HCT116 (cell line): ENCODE measurements around the gene DVL1. TPM values are rescaled to one million over a fixed set of nuclear protein-coding genes. Genes with fewer than 3 reads are reported as not detected.

Experiments
- ATAC-seq: fragments of 200-7000 bp; cut with Tn5 transposase; 2 replicates; pipeline ENCODE4 v1.9.1; 2020; ENCODE audit warnings: mild to moderate bottlenecking, moderate library complexity
- BruUV-seq: library from RNA; stranded (reverse); fragments of 400-500 nt; replicated peaks from 2 replicates; lab custom pipeline; 2021; lab: Mats Ljungman, UMichigan
- CTCF ChIA-PET: fragments of 300-600 bp; sonication (Branson Sonifier 250); formaldehyde crosslinking; loops from one replicate; lab custom pipeline; 2021; ENCODE audit warnings: antibody characterized with exemption; lab: Charles Lee
- POLR2A ChIA-PET: fragments of 300-600, 350-600 bp; sonication (Branson Sonifier 250); formaldehyde crosslinking; loops from one replicate; lab custom pipeline; 2021; ENCODE audit warnings: antibody characterized with exemption; lab: Charles Lee
- RAD21 ChIA-PET, 2 experiments: fragments of 300-600 bp; sonication (Branson Sonifier 250); formaldehyde crosslinking; loops; one replicate each; lab custom pipeline; 2023; ENCODE audit warnings: low total read pairs in 2 of 2; ENCODE audit not compliant: uncharacterized antibody in 2 of 2, unreplicated experiment in 2 of 2, low non-redundant PET in 1 of 2; lab: Charles Lee
- DNase-seq: peaks from one replicate; pipeline ENCODE4 v3.0.0-alpha.2; 2010; ENCODE audit warnings: low read depth, low spot score
- H2AFZ ChIP-seq: fragments of 200-600 bp; shearing (Covaris generic), sonication (generic); 2 replicates; pipeline ENCODE4 v1.6.1; 2017; ENCODE audit warnings: low read depth, mixed run types, mixed read lengths, antibody characterized with exemption, low read length; ENCODE audit not compliant: poor library complexity, severe bottlenecking
- H3K27ac ChIP-seq: 2 replicates; pipeline ENCODE4 v1.5.1; 2012; ENCODE audit warnings: low read depth, low read length
- H3K27me3 ChIP-seq: fragments of 200-600 bp; sonication (generic); 2 replicates; pipeline ENCODE4 v1.6.1; 2016; ENCODE audit warnings: mixed run types, low read length, mixed read lengths; ENCODE audit not compliant: insufficient read depth
- H3K36me3 ChIP-seq, 2 experiments: fragments of 200-500 bp in 1 of 2; fragments of 200-600 bp in 1 of 2; sonication (Bioruptor generic) in 1 of 2; sonication (generic) in 1 of 2; 2 replicates each; pipeline versions ENCODE4 v1.5.1 to v1.6.1; 2014 to 2016; ENCODE audit warnings: low read length in 2 of 2, inconsistent platforms in 1 of 2, mixed read lengths in 1 of 2, mixed run types in 1 of 2; ENCODE audit not compliant: insufficient read depth in 2 of 2, control insufficient read depth in 1 of 2
- H3K4me1 ChIP-seq, 2 experiments: fragments of 200-600 bp in 1 of 2; sonication (generic) in 1 of 2; 2 replicates each; pipeline versions ENCODE4 v1.5.1 to v1.6.1; 2012 to 2017; ENCODE audit warnings: low read length in 2 of 2, inconsistent platforms in 1 of 2, mild to moderate bottlenecking in 1 of 2, mixed read lengths in 1 of 2, mixed run types in 1 of 2, moderate library complexity in 1 of 2; ENCODE audit not compliant: insufficient read depth in 2 of 2, control insufficient read depth in 1 of 2
- H3K4me2 ChIP-seq: fragments of 200-600 bp; sonication (generic); 2 replicates; pipeline ENCODE4 v1.6.1; 2017; ENCODE audit warnings: mixed run types, low read length, mixed read lengths
- H3K4me3 ChIP-seq, 2 experiments: fragments of 200-600 bp in 1 of 2; sonication (generic) in 1 of 2; replicated peaks in 1 of 2; 2 replicates each; pipeline ENCODE4 v1.5.1; 2011 to 2016; ENCODE audit warnings: low read length in 2 of 2, control low read depth in 1 of 2, low read depth in 1 of 2, mild to moderate bottlenecking in 1 of 2, mixed read lengths in 1 of 2, mixed run types in 1 of 2
- H3K79me2 ChIP-seq: fragments of 200-600 bp; sonication (generic); 2 replicates; pipeline ENCODE4 v1.6.1; 2017; ENCODE audit warnings: mild to moderate bottlenecking, mixed run types, low read length, moderate library complexity, mixed read lengths; ENCODE audit not compliant: insufficient read depth
- H3K9ac ChIP-seq: fragments of 200-600 bp; sonication (generic); 2 replicates; pipeline ENCODE4 v1.6.1; 2016; ENCODE audit warnings: low read length, mixed read lengths
- H3K9me2 ChIP-seq: fragments of 200-600 bp; sonication (generic), shearing (Covaris generic); 2 replicates; pipeline ENCODE4 v1.6.1; 2017; ENCODE audit warnings: mixed run types, mild to moderate bottlenecking, moderate library complexity; ENCODE audit not compliant: insufficient read depth
- H3K9me3 ChIP-seq, 2 experiments: fragments of 200-500 bp in 1 of 2; fragments of 200-600 bp in 1 of 2; sonication (Bioruptor generic) in 1 of 2; sonication (generic) in 1 of 2; 2 replicates each; pipeline ENCODE4 v1.6.1; 2014 to 2017; ENCODE audit warnings: low read length in 2 of 2, mixed read lengths in 2 of 2, inconsistent platforms in 1 of 2, low read depth in 1 of 2, mild to moderate bottlenecking in 1 of 2, mixed run types in 1 of 2, moderate library complexity in 1 of 2; ENCODE audit not compliant: control insufficient read depth in 1 of 2, insufficient read depth in 1 of 2
- H4K20me1 ChIP-seq: fragments of 200-600 bp; sonication (generic), shearing (Covaris generic); 2 replicates; pipeline ENCODE4 v1.6.1; 2017; ENCODE audit warnings: mixed run types, mild to moderate bottlenecking, moderate library complexity; ENCODE audit not compliant: insufficient read depth
- CBX3 ChIP-seq: IDR thresholded peaks from 2 replicates; pipeline ENCODE4 v1.6.1; 2012; ENCODE audit warnings: low read depth
- CEBPB ChIP-seq: IDR thresholded peaks from 2 replicates; pipeline ENCODE4 v1.6.1; 2012; ENCODE audit warnings: low read depth
- CTCF ChIP-seq, 3 experiments: fragments of 200-600 bp in 1 of 3; sonication (generic) in 1 of 3; IDR thresholded peaks in 2 of 3; conservative IDR thresholded peaks in 1 of 3; 2 replicates each; pipeline ENCODE4 v1.5.1; 2012 to 2017; ENCODE audit warnings: low read depth in 2 of 3, low read length in 2 of 3, antibody characterized with exemption in 1 of 3, borderline replicate concordance in 1 of 3, control low read depth in 1 of 3, mild to moderate bottlenecking in 1 of 3, mixed read lengths in 1 of 3, mixed run types in 1 of 3, moderate library complexity in 1 of 3; ENCODE audit not compliant: insufficient read depth in 1 of 3
- EGR1 ChIP-seq: IDR thresholded peaks from 2 replicates; pipeline ENCODE4 v1.6.1; 2012; ENCODE audit warnings: low read depth
- ELF1 ChIP-seq: IDR thresholded peaks from 2 replicates; pipeline ENCODE4 v1.6.1; 2012; ENCODE audit warnings: low read depth, borderline replicate concordance
- EZH2 ChIP-seq: fragments of 200-600 bp; sonication (generic); IDR thresholded peaks from 2 replicates; pipeline ENCODE4 v1.6.1; 2017; ENCODE audit warnings: antibody characterized with exemption, mixed run types
- FOSL1 ChIP-seq: IDR thresholded peaks from 2 replicates; pipeline ENCODE4 v1.6.1; 2012; ENCODE audit warnings: low read depth
- JUND ChIP-seq: IDR thresholded peaks from 2 replicates; pipeline ENCODE4 v1.6.1; 2012
- POLR2A ChIP-seq: IDR thresholded peaks from 2 replicates; pipeline ENCODE4 v1.7.0; 2011; ENCODE audit warnings: borderline replicate concordance; ENCODE audit not compliant: insufficient read depth, insufficient read length; ENCODE audit errors: extremely low read depth
- POLR2AphosphoS5 ChIP-seq: IDR thresholded peaks from 2 replicates; pipeline ENCODE4 v1.6.1; 2011; ENCODE audit warnings: mild to moderate bottlenecking, low read depth, low read length, moderate library complexity
- RAD21 ChIP-seq: IDR thresholded peaks from 2 replicates; pipeline ENCODE4 v1.6.1; 2012; ENCODE audit warnings: low read depth, mild to moderate bottlenecking
- SIN3A ChIP-seq: IDR thresholded peaks from 2 replicates; pipeline ENCODE4 v1.6.1; 2012; ENCODE audit warnings: low read depth
- SRF ChIP-seq: IDR thresholded peaks from 2 replicates; pipeline ENCODE4 v1.6.1; 2012; ENCODE audit warnings: low read depth
- TCF7L2 ChIP-seq: IDR thresholded peaks from 2 replicates; pipeline ENCODE4 v1.7.0; 2011; ENCODE audit warnings: borderline replicate concordance, inconsistent platforms; ENCODE audit not compliant: insufficient read depth, insufficient read length; ENCODE audit errors: extremely low read depth
- YY1 ChIP-seq: IDR thresholded peaks from 2 replicates; pipeline ENCODE4 v1.6.1; 2011; ENCODE audit warnings: low read length, low read depth, moderate library complexity, mild to moderate bottlenecking; ENCODE audit not compliant: insufficient replicate concordance; ENCODE audit errors: extremely low read depth
- ZFX ChIP-seq: fragments of 450-650 bp; IDR thresholded peaks from 2 replicates; pipeline ENCODE4 v1.6.1; 2017
- ZNF274 ChIP-seq: fragments of 200-500 bp; sonication (Bioruptor generic); IDR thresholded peaks from 2 replicates; pipeline ENCODE4 v1.6.1; 2014; ENCODE audit warnings: mild to moderate bottlenecking, low read depth, low read length, inconsistent platforms
- intact Hi-C: fragments of 100-400 bp; cut with micrococcal nuclease; formaldehyde crosslinking; loops from 2 replicates; pipeline ENCODE4 v1.10.0; 2022
- total RNA-seq: library from RNA; stranded (reverse); gene quantifications from one replicate; pipeline ENCODE4 v1.2.1, GENCODE V29; 2021; ENCODE audit not compliant: unreplicated experiment
- TF ChIP-seq, protein P1 (sequence below): IDR thresholded peaks from 2 replicates; pipeline ENCODE4 v1.6.1; 2012
- TF ChIP-seq, protein P2 (sequence below): IDR thresholded peaks from 2 replicates; pipeline ENCODE4 v1.6.1; 2012
- TF ChIP-seq, protein P3 (sequence below): IDR thresholded peaks from 2 replicates; pipeline ENCODE4 v1.6.1; 2011; ENCODE audit warnings: mild to moderate bottlenecking, low read length, moderate library complexity; ENCODE audit not compliant: insufficient replicate concordance; ENCODE audit errors: extremely low read depth

DVL1 gene
- total RNA-seq, 1 experiment from 2014 or later: 160 TPM

GRCh38 chr1:1367315-1367714 lies 18.1 kb upstream of the DVL1 start (continued):
- no peak for TF ChIP-seq EZH2

DNA sequence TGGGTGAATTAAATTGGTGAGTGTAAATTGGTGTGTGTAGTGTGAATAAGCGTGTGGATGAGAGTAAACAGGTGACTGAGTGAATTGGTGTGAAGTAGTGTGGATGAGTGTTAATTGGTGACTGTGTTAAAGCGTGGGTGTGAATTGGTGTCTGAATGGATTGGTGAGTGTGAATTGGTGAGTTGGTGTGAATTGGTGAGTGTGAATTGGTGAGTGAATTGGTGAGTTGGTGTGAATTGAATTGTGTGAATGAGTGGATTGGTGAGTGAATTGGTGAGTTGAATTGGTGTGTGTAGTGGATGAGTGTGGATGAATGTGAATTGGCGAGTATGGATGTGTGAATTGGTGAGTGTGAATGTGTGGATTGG lies 17.5 kb upstream of the DVL1 start:
- RAD21 ChIA-PET: no interaction called here
- intact Hi-C loops: no loop called here

More for the DNA sequence above, 17.5 kb upstream of the DVL1 start:
- Histone ChIP-seq H3K4me2 (no peak overlapping the region), H3K4me3 (no peak overlapping the region), H3K27ac (no peak overlapping the region), H3K9ac (no peak overlapping the region), H3K36me3 (no peaks in the 10 kb centered on the region; a peak in 1 of 4 replicates), H3K4me1 (peaks cover 6 to 16% of the 10 kb centered on the region in 2 experiments; a peak in 3 of 4 replicates), H3K9me2 (0 out of 2 replicates have a peak, but pooled peaks cover 3% of the 10 kb centered on the region), H4K20me1 (no peaks in the 10 kb centered on the region), H3K27me3 (no peaks in the 10 kb centered on the region), H3K79me2 (no peaks in the 10 kb centered on the region; the same call in 1 of the 2 replicates), H2AFZ (no peak overlapping the region), H3K9me3 (peaks cover 0 to 16% of the 10 kb centered on the region in 2 experiments; a peak in 1 of 4 replicates)
- CTCF ChIA-PET: no interaction called here
- DNase-seq (no peak), ATAC-seq (no peak)
- POLR2A ChIA-PET: no interaction called here
- TF ChIP-seq EGR1: no peak
- no peak for TF ChIP-seq CTCF (IDR thresholded peaks at IDR 0.05 in 2 of 3, conservative IDR thresholded peaks at IDR 0.05 in 1 of 3; ENCODE audit: borderline replicate concordance in 1 of 3, insufficient read depth in 1 of 3, low read depth in 2 of 3, low read length in 2 of 3)
- TF ChIP-seq TCF7L2: no peak
- TF ChIP-seq, protein P1, sequence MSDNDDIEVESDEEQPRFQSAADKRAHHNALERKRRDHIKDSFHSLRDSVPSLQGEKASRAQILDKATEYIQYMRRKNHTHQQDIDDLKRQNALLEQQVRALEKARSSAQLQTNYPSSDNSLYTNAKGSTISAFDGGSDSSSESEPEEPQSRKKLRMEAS: no peak
- no peak for TF ChIP-seq ZNF274
- TF ChIP-seq JUND: no peak
- TF ChIP-seq CBX3: no peak
- TF ChIP-seq CEBPB: no peak
- no peak for TF ChIP-seq POLR2AphosphoS5
- no peak for TF ChIP-seq ELF1
- no peak for TF ChIP-seq SRF
- TF ChIP-seq EZH2: no peak
- no peak for TF ChIP-seq YY1
- TF ChIP-seq, protein P2, sequence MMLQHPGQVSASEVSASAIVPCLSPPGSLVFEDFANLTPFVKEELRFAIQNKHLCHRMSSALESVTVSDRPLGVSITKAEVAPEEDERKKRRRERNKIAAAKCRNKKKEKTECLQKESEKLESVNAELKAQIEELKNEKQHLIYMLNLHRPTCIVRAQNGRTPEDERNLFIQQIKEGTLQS: no peak
- TF ChIP-seq FOSL1: no peak
- no peak for TF ChIP-seq SIN3A
- TF ChIP-seq POLR2A: no peak
- TF ChIP-seq RAD21: no peak
- TF ChIP-seq ZFX: no peak
- TF ChIP-seq, protein P3, sequence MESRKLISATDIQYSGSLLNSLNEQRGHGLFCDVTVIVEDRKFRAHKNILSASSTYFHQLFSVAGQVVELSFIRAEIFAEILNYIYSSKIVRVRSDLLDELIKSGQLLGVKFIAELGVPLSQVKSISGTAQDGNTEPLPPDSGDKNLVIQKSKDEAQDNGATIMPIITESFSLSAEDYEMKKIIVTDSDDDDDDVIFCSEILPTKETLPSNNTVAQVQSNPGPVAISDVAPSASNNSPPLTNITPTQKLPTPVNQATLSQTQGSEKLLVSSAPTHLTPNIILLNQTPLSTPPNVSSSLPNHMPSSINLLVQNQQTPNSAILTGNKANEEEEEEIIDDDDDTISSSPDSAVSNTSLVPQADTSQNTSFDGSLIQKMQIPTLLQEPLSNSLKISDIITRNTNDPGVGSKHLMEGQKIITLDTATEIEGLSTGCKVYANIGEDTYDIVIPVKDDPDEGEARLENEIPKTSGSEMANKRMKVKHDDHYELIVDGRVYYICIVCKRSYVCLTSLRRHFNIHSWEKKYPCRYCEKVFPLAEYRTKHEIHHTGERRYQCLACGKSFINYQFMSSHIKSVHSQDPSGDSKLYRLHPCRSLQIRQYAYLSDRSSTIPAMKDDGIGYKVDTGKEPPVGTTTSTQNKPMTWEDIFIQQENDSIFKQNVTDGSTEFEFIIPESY: no peak
- BruUV-seq: no TSS peak
